ENCODE results near the gene DOCK8. TPM values are rescaled to one million over a fixed set of nuclear protein-coding genes. Genes with fewer than 3 reads are reported as not detected.
"Not testable (repeated sequence)": the region's sequence is repeated elsewhere in the genome, so short reads cannot be mapped to it uniquely, and the experiment has no call there.

The DOCK8 gene
- total and polyA plus RNA-seq, 10 of the 15 experiments (the other 5 are each of a cell fraction or from before 2014, with no cell fraction given) = 35.4 to 100 (median 44.7) TPM

- TF ChIP-seq CUX1 (IDR thresholded peaks at IDR 0.05; ENCODE audit: insufficient replicate concordance, low read depth, low read length) (no peak), NFYA (IDR thresholded peaks at IDR 0.05; ENCODE audit: borderline replicate concordance, low read depth, low read length) (no peak), ATF2 (IDR thresholded peaks at IDR 0.05; ENCODE audit: low read length) (no peak), CREM (IDR thresholded peaks at IDR 0.05; ENCODE audit: low read depth) (no peak), KAT2A (conservative IDR thresholded peaks at IDR 0.05; ENCODE audit: control insufficient read depth, low read depth, low read length) (no peak), MTA3 (IDR thresholded peaks at IDR 0.05; ENCODE audit: borderline replicate concordance, low read length) (no peak), SIX5 (IDR thresholded peaks at IDR 0.05; ENCODE audit: low read depth, low read length, severe bottlenecking) (no peak)
Observed at GRCh38 chr9:217950-218349, 3.3 kb downstream of the DOCK8 start (continued).

- ATAC-seq; BruUV-seq (replicated peaks); DNase-seq (ENCODE audit: low read depth, low spot score); H2AFZ ChIP-seq (ENCODE audit: control insufficient read depth, low read depth, low read length); FAIRE-seq; CTCF ChIA-PET; H3K9me3 ChIP-seq (replicated peaks; ENCODE audit: control insufficient read depth, insufficient read depth, low read length); POLR2A ChIA-PET; H3K4me1 ChIP-seq (ENCODE audit: control insufficient read depth, insufficient read depth, low read length); H3K79me2 ChIP-seq (ENCODE audit: control insufficient read depth, insufficient read depth, low read length); H3K36me3 ChIP-seq (ENCODE audit: control insufficient read depth in 2 of 2, insufficient read depth in 2 of 2, low read length in 1 of 2); RAD21 ChIA-PET (ENCODE audit: unreplicated experiment); H3K27ac ChIP-seq (ENCODE audit: control insufficient read depth, insufficient read depth); SMC1A ChIA-PET (ENCODE audit: uncharacterized antibody, unreplicated experiment); intact Hi-C loops (cut with micrococcal nuclease; ENCODE audit: unreplicated experiment); H3K9ac ChIP-seq (ENCODE audit: control insufficient read depth, insufficient read depth, low read length); H3K27me3 ChIP-seq (replicated peaks in 1 of 2; ENCODE audit: control insufficient read depth in 2 of 2, insufficient read depth in 2 of 2, low read length in 1 of 2); H4K20me1 ChIP-seq (ENCODE audit: control insufficient read depth, insufficient read depth); in situ Hi-C loops (cut with MboI); H3K4me3 ChIP-seq; H3K4me2 ChIP-seq (ENCODE audit: control insufficient read depth, insufficient read depth): not testable (repeated sequence)
- 97% methylated on average over 7 of the region's 7 CpGs for WGBS (ENCODE audit: insufficient coverage, insufficient replicate concordance, low lambda C conversion rate, missing lambda C conversion rate)
Observed at GRCh38 chr9:219036-219435, 4.4 kb downstream of the DOCK8 start.

All from GM12878 (cell line).